Neuronal stem cell (in vitro differentiated cells): ENCODE results near the gene METTL17.

ENCODE experiments used
- DNase-seq: peaks from one replicate; pipeline ENCODE4 v3.0.0-alpha.2; 2013; ENCODE audit warnings: low spot score
- H2AFZ ChIP-seq: one replicate; pipeline ENCODE4 v1.6.1; 2013; ENCODE audit warnings: mild to moderate bottlenecking, low read length, inconsistent platforms
- H2AK5ac ChIP-seq: 2 replicates; pipeline ENCODE4 v1.6.1; 2013; ENCODE audit warnings: low read depth, mild to moderate bottlenecking, inconsistent platforms, low read length, moderate library complexity, mixed read lengths
- H2BK120ac ChIP-seq: 2 replicates; pipeline ENCODE4 v1.6.1; 2013; ENCODE audit warnings: low read depth, mild to moderate bottlenecking, inconsistent platforms, low read length, moderate library complexity, mixed read lengths
- H2BK12ac ChIP-seq: one replicate; pipeline ENCODE4 v1.6.1; 2013; ENCODE audit warnings: low read length, inconsistent platforms
- H2BK15ac ChIP-seq: 2 replicates; pipeline ENCODE4 v1.6.1; 2013; ENCODE audit warnings: mild to moderate bottlenecking, low read length, inconsistent platforms, mixed read lengths
- H2BK5ac ChIP-seq: one replicate; pipeline ENCODE4 v1.6.1; 2013; ENCODE audit warnings: inconsistent platforms, mild to moderate bottlenecking, low read length, moderate library complexity
- H3K14ac ChIP-seq: one replicate; pipeline ENCODE4 v1.6.1; 2013; ENCODE audit warnings: low read length, inconsistent platforms
- H3K18ac ChIP-seq: 2 replicates; pipeline ENCODE4 v1.6.1; 2013; ENCODE audit warnings: low read length, inconsistent platforms
- H3K23ac ChIP-seq: 2 replicates; pipeline ENCODE4 v1.6.1; 2013; ENCODE audit warnings: low read depth, mild to moderate bottlenecking, mixed read lengths, low read length, inconsistent platforms; ENCODE audit not compliant: poor library complexity
- H3K27ac ChIP-seq: replicated peaks from 3 replicates; pipeline ENCODE4 v1.5.1; 2013; ENCODE audit warnings: low read length, inconsistent platforms
- H3K27me3 ChIP-seq, 3 experiments: 2 replicates each; pipeline ENCODE4 v1.6.1; 2013; ENCODE audit warnings: low read length in 3 of 3, mild to moderate bottlenecking in 2 of 3, inconsistent platforms in 1 of 3, low read depth in 1 of 3, mixed read lengths in 1 of 3, moderate library complexity in 1 of 3; ENCODE audit not compliant: control insufficient read depth in 3 of 3, insufficient read depth in 3 of 3
- H3K36me3 ChIP-seq, 2 donors: replicated peaks in 1 of 2; 2 replicates each; pipeline ENCODE4 v1.6.1; 2013; ENCODE audit warnings: low read length in 2 of 2; ENCODE audit not compliant: control insufficient read depth in 2 of 2, insufficient read depth in 2 of 2
- H3K4ac ChIP-seq: 2 replicates; pipeline ENCODE4 v1.6.1; 2013; ENCODE audit warnings: inconsistent platforms, mild to moderate bottlenecking, low read length, moderate library complexity
- H3K4me1 ChIP-seq, 2 donors: 1 replicate in 1 of 2; 2 replicates in 1 of 2; pipeline ENCODE4 v1.6.1; 2013; ENCODE audit warnings: low read length in 2 of 2, low read depth in 1 of 2; ENCODE audit not compliant: control insufficient read depth in 2 of 2, insufficient read depth in 1 of 2
- H3K4me2 ChIP-seq: one replicate; pipeline ENCODE4 v1.6.1; 2013; ENCODE audit warnings: mild to moderate bottlenecking, low read length, inconsistent platforms; ENCODE audit not compliant: insufficient read depth, poor library complexity, severe bottlenecking
- H3K4me3 ChIP-seq, 2 donors: 2 replicates each; pipeline ENCODE4 v1.5.1; 2013; ENCODE audit warnings: low read length in 2 of 2, mild to moderate bottlenecking in 2 of 2, inconsistent platforms in 1 of 2, moderate library complexity in 1 of 2
- H3K79me1 ChIP-seq: one replicate; pipeline ENCODE4 v1.6.1; 2013; ENCODE audit warnings: low read depth, mild to moderate bottlenecking, inconsistent platforms, low read length, moderate library complexity
- H3K9ac ChIP-seq: one replicate; pipeline ENCODE4 v1.6.1; 2013; ENCODE audit warnings: mild to moderate bottlenecking, low read depth, low read length, inconsistent platforms; ENCODE audit not compliant: poor library complexity
- H3K9me3 ChIP-seq, 2 donors: replicated peaks in 1 of 2; 2 replicates each; pipeline versions ENCODE3 to v1.6.1; 2013; ENCODE audit warnings: low read length in 2 of 2, mild to moderate bottlenecking in 2 of 2, inconsistent platforms in 1 of 2, low read depth in 1 of 2, mixed read lengths in 1 of 2, moderate library complexity in 1 of 2; ENCODE audit not compliant: control insufficient read depth in 2 of 2, insufficient read depth in 1 of 2
- H4K8ac ChIP-seq: one replicate; pipeline ENCODE4 v1.6.1; 2013; ENCODE audit warnings: low read depth, mild to moderate bottlenecking, inconsistent platforms, low read length, moderate library complexity
- H4K91ac ChIP-seq: one replicate; pipeline ENCODE4 v1.6.1; 2013; ENCODE audit warnings: low read length, low read depth, mild to moderate bottlenecking, inconsistent platforms; ENCODE audit not compliant: poor library complexity
- WGBS, 2 donors: extraction: QIAGEN DNeasy Blood & Tissue Kit; methylation state at CpG; one replicate each; pipeline ENCODE4 v1.1.7; 2013; ENCODE audit warnings: missing lambda C conversion rate in 2 of 2, mixed read lengths in 1 of 2; ENCODE audit not compliant: insufficient read length in 2 of 2, insufficient replicate concordance in 1 of 2; ENCODE audit errors: extremely low coverage in 2 of 2; 5-methylcytosine and 5-hydroxymethylcytosine counted together

Gene METTL17

DNA sequence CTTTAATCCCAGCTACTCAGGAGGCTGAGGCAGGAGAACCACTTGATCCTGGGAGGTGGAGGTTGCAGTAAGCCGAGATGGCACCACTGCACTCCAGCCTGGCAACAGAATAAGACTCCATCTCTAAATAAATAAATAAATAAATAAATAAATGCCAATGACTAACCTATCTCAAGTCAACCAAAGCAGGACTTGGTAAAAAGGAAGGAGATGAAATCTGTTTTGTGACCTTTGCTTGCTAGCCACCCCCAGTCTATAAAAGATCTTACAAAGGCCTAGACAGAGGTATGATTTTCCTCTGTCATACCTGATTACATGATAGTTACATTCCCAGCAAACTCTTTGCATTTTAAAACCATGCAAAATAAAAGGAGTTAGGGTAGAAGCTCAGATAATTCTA lies 13.5 kb upstream of the METTL17 start:
- H4K91ac ChIP-seq, result no peak overlapping the region
- H3K27me3 ChIP-seq, result peaks cover 0 to 26% (median 1%) of the 10 kb centered on the region in 3 experiments
- H3K18ac ChIP-seq, result no peak overlapping the region
- H3K9ac ChIP-seq, result no peak overlapping the region
- no peak for DNase-seq
- no peaks in the 10 kb centered on the region for H3K79me1 ChIP-seq
- no peak overlapping the region for H2BK12ac ChIP-seq
- no peak overlapping the region for H3K4me2 ChIP-seq
- H2BK15ac ChIP-seq, result no peak overlapping the region
- peaks cover 2 to 3% of the 10 kb centered on the region in 2 donors for H3K4me1 ChIP-seq
- H3K27ac ChIP-seq, result no peak overlapping the region
- no peak overlapping the region for H3K4me3 ChIP-seq
- H3K23ac ChIP-seq, result no peak overlapping the region
- no peaks in the 10 kb centered on the region for H3K36me3 ChIP-seq
- H2BK5ac ChIP-seq, result no peak overlapping the region
- no peak overlapping the region for H2AK5ac ChIP-seq
- H3K14ac ChIP-seq, result no peak overlapping the region
- H2AFZ ChIP-seq, result no peak overlapping the region
- no peak overlapping the region for H2BK120ac ChIP-seq
- H3K9me3 ChIP-seq, result no peaks in the 10 kb centered on the region
- H4K8ac ChIP-seq, result no peak overlapping the region
- no peak overlapping the region for H3K4ac ChIP-seq
- WGBS, 2 donors, result no CpG with 5 or more reads among the region's 1 CpG

DNA sequence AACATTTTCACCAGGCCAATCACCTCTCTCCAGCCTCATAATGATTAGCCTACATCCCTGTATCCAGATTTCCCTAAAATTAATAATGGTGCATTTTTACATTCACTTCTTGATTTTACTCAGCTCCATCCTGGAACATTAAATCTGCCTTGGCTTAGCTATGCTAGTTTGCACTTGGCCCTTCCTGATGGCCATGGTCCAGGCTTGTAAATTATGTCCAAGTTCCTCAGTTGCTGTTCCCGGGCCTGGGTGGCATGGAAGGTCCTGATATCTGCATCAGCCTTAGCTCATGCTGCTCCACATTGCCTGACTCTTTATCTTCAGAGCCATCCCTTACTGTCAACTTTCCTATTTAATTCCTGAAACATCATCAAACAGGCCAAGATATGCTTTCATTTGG lies 11.1 kb upstream of the METTL17 start:
- no peak overlapping the region for H3K4ac ChIP-seq
- no peak overlapping the region for H3K18ac ChIP-seq
- H2BK12ac ChIP-seq, result no peak overlapping the region
- H4K91ac ChIP-seq, result no peak overlapping the region
- H3K23ac ChIP-seq, result no peak overlapping the region
- H3K27ac ChIP-seq, result no peak overlapping the region
- no peaks in the 10 kb centered on the region for H3K9me3 ChIP-seq
- H2BK15ac ChIP-seq, result no peak overlapping the region
- H3K79me1 ChIP-seq, result no peaks in the 10 kb centered on the region
- H3K14ac ChIP-seq, result no peak overlapping the region
- WGBS, 2 donors, result no CpG with 5 or more reads among the region's 1 CpG
- no peak overlapping the region for H3K9ac ChIP-seq
- H2BK120ac ChIP-seq, result no peak overlapping the region
- H3K4me3 ChIP-seq, result no peak overlapping the region
- no peak overlapping the region for H2BK5ac ChIP-seq
- no peak overlapping the region for H2AFZ ChIP-seq
- no peaks in the 10 kb centered on the region for H3K4me1 ChIP-seq
- peaks cover 0 to 22% (median 0%) of the 10 kb centered on the region in 3 experiments for H3K27me3 ChIP-seq
- no peak overlapping the region for H4K8ac ChIP-seq
- H2AK5ac ChIP-seq, result no peak overlapping the region
- H3K36me3 ChIP-seq, result no peaks in the 10 kb centered on the region
- no peak for DNase-seq
- H3K4me2 ChIP-seq, result no peak overlapping the region

DNA sequence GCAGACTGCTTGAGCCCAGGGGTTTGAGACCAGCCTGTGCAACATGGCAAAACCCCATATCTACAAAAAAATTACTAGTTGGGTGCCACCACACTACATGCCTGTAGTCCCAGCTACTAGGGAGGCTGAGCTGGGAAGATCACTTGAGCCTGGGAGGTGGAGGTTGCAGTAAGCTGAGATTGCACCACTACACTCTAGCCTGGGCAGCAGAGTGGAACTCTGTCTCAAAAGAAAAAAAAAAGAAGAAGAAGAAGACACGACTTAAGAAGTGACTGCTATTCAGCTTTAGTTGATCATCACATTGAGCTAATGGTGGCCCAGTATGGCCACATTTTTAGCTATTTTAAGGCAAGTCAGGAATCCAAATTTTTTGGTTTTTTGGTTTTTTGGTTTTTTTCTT lies 8.9 kb upstream of the METTL17 start:
- Histone ChIP-seq H3K4me1 (no peaks in the 10 kb centered on the region), H3K79me1 (no peaks in the 10 kb centered on the region), H3K36me3 (no peaks in the 10 kb centered on the region), H3K9me3 (no peaks in the 10 kb centered on the region), H2BK5ac (no peak overlapping the region), H2AK5ac (no peak overlapping the region), H4K8ac (no peak overlapping the region), H3K23ac (no peak overlapping the region), H3K27ac (no peak overlapping the region), H2BK15ac (no peak overlapping the region), H2BK12ac (no peak overlapping the region), H3K4me2 (no peak overlapping the region), H3K9ac (no peak overlapping the region), H3K27me3 (peaks cover 0 to 21% (median 0%) of the 10 kb centered on the region in 3 experiments), H3K4ac (no peak overlapping the region), H4K91ac (no peak overlapping the region), H3K4me3 (no peak overlapping the region), H2AFZ (no peak overlapping the region), H3K18ac (no peak overlapping the region), H3K14ac (no peak overlapping the region), H2BK120ac (no peak overlapping the region)
- no CpG with 5 or more reads among the region's 1 CpG for WGBS, 2 donors
- DNase-seq, result no peak

DNA sequence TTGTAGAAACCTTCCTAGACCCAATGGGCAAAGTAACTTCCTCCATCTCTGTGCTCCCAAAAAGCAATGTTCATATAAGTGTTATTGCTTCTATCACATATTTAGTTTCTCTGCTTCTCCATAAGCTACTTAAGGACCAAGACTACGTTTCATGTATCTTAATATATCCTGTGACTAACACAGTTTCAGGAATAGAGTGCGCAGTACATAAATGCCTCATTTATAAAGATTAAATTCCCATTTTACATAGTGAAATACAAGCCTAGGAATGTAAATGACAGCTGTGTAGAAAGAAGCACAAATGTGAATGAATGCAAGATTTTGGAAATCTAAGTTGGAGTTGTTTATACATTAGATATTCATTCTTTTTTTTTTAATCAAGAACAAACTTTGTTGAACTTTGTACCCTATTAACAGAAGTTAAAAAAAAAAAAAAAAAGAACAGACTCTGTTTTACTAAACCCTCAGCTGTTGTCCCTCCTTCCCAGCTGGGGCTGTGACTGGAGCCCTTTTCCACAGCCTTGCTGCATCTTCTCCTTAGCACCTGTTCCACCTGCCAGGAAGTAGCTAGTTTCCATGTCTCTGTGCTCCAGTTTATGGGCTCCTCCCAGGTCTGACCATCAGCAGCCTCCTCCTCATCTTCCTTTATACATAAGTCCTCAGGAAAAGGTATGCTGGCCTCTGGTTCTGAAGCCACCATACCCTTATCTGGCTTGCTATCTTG lies 7.0 kb upstream of the METTL17 start:
- no peak for DNase-seq
- Histone ChIP-seq H3K23ac (no peak overlapping the region), H2BK12ac (no peak overlapping the region), H3K9me3 (no peaks in the 10 kb centered on the region), H4K91ac (no peak overlapping the region), H2BK5ac (no peak overlapping the region), H4K8ac (no peak overlapping the region), H2BK120ac (no peak overlapping the region), H3K79me1 (no peaks in the 10 kb centered on the region), H3K18ac (no peak overlapping the region), H3K36me3 (no peaks in the 10 kb centered on the region), H3K27ac (no peak overlapping the region), H3K4me1 (no peaks in the 10 kb centered on the region), H3K4me2 (no peak overlapping the region), H2BK15ac (no peak overlapping the region), H2AFZ (no peak overlapping the region), H3K4ac (no peak overlapping the region), H3K9ac (no peak overlapping the region), H3K14ac (no peak overlapping the region), H2AK5ac (no peak overlapping the region), H3K4me3 (no peak overlapping the region), H3K27me3 (peaks cover 0 to 10% (median 0%) of the 10 kb centered on the region in 3 experiments)
- WGBS, 2 donors, result no CpG with 5 or more reads among the region's 2 CpGs
